HepG2 (cell line): Measurements from ENCODE around the gene PTK7. TPM values are rescaled to one million over a fixed set of nuclear protein-coding genes. Genes with fewer than 3 reads are reported as not detected.
A peak's percentile ranks its signal among the peaks of the same experiment; 100 is the strongest.

Source experiments
- CREB1 ChIP-seq, 2 experiments: fragments of 450-650 bp in 1 of 2; IDR thresholded peaks; 2 replicates each; pipeline ENCODE4 v1.6.1; 2016 to 2017; ENCODE audit warnings: control low read depth in 1 of 2, mild to moderate bottlenecking in 1 of 2, missing compliant biosample characterization in 1 of 2, missing genetic modification characterization in 1 of 2
- ISL2 ChIP-seq: sonication (generic); formaldehyde crosslinking; IDR thresholded peaks from 2 replicates; pipeline ENCODE4 v1.5.0; 2020; ENCODE audit warnings: missing genetic modification reagents
- KMT2A ChIP-seq: sonication (generic); formaldehyde crosslinking; IDR thresholded peaks from 2 replicates; pipeline ENCODE4 v1.4.0; 2020; ENCODE audit warnings: missing genetic modification reagents
- SMAD3 ChIP-seq: sonication (generic); formaldehyde crosslinking; IDR thresholded peaks from 2 replicates; pipeline ENCODE4 v1.4.0; 2020; ENCODE audit warnings: missing genetic modification reagents
- SOX5 ChIP-seq: IDR thresholded peaks from 2 replicates; pipeline ENCODE4 v1.6.1; 2016; ENCODE audit warnings: borderline replicate concordance
- polyA plus RNA-seq, 8 experiments: library from polyadenylated mRNA; depleted of rRNA in 3 of 8; stranded (reverse) in 7 of 8; unstranded in 1 of 8; fragments of >200 nt; fragmentation: Illumina TruSeq in 4 of 8; extraction: Trizol in 4 of 8; gene quantifications; 2 replicates each; pipeline versions ENCODE4 v1.2.1 to v1.2.3, GENCODE V29; 2011 to 2016; ENCODE audit warnings: low read depth in 4 of 8, missing spikeins in 1 of 8, mixed read lengths in 1 of 8; ENCODE audit not compliant: insufficient read depth in 1 of 8
- total RNA-seq, 5 experiments: library from RNA; depleted of rRNA; stranded (reverse); fragments of >200 nt; fragmentation: Illumina TruSeq; extraction: Trizol; gene quantifications; 2 replicates each; pipeline ENCODE4 v1.2.3, GENCODE V29; 2016; ENCODE audit warnings: low read depth in 1 of 5
- TF ChIP-seq, protein P1 (sequence below): sonication (generic); formaldehyde crosslinking; IDR thresholded peaks from 2 replicates; pipeline ENCODE4 v1.4.0; 2020; ENCODE audit warnings: mild to moderate bottlenecking, missing genetic modification reagents
- TF ChIP-seq, protein P2 (sequence below): IDR thresholded peaks from 2 replicates; pipeline ENCODE4 v1.4.0; 2020; ENCODE audit warnings: mild to moderate bottlenecking, missing genetic modification reagents
- TF ChIP-seq, protein P3 (sequence below): sonication (generic); formaldehyde crosslinking; IDR thresholded peaks from 2 replicates; pipeline ENCODE4 v1.4.0; 2020; ENCODE audit warnings: missing genetic modification reagents, borderline replicate concordance

PTK7 gene
- total and polyA plus RNA-seq, 2 of the 13 experiments (the other 11 are each of a cell fraction or from before 2014, with no cell fraction given) = 98.5 to 99.8 TPM

DNA sequence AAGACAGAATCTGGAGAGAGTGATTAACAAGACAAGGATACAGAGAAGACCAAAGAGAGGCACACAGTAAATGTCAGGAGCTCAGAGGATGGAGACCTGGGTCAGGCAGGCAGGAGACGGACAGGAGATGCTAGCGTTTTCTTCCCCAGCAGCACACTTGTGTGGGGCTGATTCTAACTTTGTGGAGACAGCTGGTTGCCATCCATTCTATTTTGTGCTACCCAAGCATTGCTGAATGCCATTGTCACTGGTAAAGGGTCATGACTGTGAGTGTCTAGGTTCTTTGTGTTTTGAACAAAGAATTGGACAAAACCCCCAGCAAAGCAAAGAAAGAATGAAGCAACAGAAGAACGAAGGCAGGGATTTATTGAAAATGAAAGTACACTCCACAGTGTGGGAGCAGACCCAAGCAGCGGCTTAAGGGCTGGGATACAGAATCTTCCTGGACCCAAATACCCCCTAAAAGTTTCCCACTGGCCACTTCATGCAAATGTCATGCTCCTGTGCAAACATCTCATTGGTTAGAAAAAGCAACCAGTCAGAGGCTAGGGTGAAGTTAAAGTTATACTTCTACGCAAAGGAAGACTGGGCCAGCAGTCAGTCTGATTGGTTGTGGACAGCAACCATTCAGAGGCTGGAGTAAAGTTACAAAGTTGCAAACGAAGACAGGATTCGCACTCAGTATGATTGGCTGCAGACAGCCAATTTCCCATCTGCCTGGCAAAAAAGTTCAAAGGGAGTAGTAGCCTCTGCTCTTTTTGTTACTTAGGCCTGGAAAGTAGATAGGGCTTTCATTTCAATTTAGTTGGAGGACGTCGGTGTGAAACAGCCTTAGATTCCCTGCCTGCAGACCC lies 17.5 kb downstream of the PTK7 start (continued):
- TF ChIP-seq, protein P1, sequence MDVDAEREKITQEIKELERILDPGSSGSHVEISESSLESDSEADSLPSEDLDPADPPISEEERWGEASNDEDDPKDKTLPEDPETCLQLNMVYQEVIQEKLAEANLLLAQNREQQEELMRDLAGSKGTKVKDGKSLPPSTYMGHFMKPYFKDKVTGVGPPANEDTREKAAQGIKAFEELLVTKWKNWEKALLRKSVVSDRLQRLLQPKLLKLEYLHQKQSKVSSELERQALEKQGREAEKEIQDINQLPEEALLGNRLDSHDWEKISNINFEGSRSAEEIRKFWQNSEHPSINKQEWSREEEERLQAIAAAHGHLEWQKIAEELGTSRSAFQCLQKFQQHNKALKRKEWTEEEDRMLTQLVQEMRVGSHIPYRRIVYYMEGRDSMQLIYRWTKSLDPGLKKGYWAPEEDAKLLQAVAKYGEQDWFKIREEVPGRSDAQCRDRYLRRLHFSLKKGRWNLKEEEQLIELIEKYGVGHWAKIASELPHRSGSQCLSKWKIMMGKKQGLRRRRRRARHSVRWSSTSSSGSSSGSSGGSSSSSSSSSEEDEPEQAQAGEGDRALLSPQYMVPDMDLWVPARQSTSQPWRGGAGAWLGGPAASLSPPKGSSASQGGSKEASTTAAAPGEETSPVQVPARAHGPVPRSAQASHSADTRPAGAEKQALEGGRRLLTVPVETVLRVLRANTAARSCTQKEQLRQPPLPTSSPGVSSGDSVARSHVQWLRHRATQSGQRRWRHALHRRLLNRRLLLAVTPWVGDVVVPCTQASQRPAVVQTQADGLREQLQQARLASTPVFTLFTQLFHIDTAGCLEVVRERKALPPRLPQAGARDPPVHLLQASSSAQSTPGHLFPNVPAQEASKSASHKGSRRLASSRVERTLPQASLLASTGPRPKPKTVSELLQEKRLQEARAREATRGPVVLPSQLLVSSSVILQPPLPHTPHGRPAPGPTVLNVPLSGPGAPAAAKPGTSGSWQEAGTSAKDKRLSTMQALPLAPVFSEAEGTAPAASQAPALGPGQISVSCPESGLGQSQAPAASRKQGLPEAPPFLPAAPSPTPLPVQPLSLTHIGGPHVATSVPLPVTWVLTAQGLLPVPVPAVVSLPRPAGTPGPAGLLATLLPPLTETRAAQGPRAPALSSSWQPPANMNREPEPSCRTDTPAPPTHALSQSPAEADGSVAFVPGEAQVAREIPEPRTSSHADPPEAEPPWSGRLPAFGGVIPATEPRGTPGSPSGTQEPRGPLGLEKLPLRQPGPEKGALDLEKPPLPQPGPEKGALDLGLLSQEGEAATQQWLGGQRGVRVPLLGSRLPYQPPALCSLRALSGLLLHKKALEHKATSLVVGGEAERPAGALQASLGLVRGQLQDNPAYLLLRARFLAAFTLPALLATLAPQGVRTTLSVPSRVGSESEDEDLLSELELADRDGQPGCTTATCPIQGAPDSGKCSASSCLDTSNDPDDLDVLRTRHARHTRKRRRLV (CRISPR knock-in tag) = 0 out of 2 replicates have a peak, but pooled peaks have one; percentile 69
- TF ChIP-seq KMT2A (CRISPR knock-in tag) (peak; percentile 73; the same call in 1 of the 2 replicates), SOX5 (CRISPR knock-in tag) (no peak), SMAD3 (CRISPR knock-in tag) (no peak), ISL2 (CRISPR knock-in tag) (no peak), CREB1 (IDR thresholded peaks at IDR 0.05) (no peak; the same call in 1 of the 2 replicates), CREB1 (CRISPR knock-in tag; IDR thresholded peaks at IDR 0.05) (peak; percentile 72)
- TF ChIP-seq, protein P2, sequence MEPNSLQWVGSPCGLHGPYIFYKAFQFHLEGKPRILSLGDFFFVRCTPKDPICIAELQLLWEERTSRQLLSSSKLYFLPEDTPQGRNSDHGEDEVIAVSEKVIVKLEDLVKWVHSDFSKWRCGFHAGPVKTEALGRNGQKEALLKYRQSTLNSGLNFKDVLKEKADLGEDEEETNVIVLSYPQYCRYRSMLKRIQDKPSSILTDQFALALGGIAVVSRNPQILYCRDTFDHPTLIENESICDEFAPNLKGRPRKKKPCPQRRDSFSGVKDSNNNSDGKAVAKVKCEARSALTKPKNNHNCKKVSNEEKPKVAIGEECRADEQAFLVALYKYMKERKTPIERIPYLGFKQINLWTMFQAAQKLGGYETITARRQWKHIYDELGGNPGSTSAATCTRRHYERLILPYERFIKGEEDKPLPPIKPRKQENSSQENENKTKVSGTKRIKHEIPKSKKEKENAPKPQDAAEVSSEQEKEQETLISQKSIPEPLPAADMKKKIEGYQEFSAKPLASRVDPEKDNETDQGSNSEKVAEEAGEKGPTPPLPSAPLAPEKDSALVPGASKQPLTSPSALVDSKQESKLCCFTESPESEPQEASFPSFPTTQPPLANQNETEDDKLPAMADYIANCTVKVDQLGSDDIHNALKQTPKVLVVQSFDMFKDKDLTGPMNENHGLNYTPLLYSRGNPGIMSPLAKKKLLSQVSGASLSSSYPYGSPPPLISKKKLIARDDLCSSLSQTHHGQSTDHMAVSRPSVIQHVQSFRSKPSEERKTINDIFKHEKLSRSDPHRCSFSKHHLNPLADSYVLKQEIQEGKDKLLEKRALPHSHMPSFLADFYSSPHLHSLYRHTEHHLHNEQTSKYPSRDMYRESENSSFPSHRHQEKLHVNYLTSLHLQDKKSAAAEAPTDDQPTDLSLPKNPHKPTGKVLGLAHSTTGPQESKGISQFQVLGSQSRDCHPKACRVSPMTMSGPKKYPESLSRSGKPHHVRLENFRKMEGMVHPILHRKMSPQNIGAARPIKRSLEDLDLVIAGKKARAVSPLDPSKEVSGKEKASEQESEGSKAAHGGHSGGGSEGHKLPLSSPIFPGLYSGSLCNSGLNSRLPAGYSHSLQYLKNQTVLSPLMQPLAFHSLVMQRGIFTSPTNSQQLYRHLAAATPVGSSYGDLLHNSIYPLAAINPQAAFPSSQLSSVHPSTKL (CRISPR knock-in tag) = peak; percentile 26; the same call in 1 of the 2 replicates
- TF ChIP-seq, protein P3, sequence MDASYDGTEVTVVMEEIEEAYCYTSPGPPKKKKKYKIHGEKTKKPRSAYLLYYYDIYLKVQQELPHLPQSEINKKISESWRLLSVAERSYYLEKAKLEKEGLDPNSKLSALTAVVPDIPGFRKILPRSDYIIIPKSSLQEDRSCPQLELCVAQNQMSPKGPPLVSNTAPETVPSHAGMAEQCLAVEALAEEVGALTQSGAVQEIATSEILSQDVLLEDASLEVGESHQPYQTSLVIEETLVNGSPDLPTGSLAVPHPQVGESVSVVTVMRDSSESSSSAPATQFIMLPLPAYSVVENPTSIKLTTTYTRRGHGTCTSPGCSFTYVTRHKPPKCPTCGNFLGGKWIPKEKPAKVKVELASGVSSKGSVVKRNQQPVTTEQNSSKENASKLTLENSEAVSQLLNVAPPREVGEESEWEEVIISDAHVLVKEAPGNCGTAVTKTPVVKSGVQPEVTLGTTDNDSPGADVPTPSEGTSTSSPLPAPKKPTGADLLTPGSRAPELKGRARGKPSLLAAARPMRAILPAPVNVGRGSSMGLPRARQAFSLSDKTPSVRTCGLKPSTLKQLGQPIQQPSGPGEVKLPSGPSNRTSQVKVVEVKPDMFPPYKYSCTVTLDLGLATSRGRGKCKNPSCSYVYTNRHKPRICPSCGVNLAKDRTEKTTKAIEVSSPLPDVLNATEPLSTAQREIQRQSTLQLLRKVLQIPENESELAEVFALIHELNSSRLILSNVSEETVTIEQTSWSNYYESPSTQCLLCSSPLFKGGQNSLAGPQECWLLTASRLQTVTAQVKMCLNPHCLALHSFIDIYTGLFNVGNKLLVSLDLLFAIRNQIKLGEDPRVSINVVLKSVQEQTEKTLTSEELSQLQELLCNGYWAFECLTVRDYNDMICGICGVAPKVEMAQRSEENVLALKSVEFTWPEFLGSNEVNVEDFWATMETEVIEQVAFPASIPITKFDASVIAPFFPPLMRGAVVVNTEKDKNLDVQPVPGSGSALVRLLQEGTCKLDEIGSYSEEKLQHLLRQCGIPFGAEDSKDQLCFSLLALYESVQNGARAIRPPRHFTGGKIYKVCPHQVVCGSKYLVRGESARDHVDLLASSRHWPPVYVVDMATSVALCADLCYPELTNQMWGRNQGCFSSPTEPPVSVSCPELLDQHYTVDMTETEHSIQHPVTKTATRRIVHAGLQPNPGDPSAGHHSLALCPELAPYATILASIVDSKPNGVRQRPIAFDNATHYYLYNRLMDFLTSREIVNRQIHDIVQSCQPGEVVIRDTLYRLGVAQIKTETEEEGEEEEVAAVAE = peak; percentile 97
- TF ChIP-seq, all 625 proteins: peak for 81
